ENCODE measurements around the gene KCNQ1OT1.

KCNQ1OT1 gene

DNA sequence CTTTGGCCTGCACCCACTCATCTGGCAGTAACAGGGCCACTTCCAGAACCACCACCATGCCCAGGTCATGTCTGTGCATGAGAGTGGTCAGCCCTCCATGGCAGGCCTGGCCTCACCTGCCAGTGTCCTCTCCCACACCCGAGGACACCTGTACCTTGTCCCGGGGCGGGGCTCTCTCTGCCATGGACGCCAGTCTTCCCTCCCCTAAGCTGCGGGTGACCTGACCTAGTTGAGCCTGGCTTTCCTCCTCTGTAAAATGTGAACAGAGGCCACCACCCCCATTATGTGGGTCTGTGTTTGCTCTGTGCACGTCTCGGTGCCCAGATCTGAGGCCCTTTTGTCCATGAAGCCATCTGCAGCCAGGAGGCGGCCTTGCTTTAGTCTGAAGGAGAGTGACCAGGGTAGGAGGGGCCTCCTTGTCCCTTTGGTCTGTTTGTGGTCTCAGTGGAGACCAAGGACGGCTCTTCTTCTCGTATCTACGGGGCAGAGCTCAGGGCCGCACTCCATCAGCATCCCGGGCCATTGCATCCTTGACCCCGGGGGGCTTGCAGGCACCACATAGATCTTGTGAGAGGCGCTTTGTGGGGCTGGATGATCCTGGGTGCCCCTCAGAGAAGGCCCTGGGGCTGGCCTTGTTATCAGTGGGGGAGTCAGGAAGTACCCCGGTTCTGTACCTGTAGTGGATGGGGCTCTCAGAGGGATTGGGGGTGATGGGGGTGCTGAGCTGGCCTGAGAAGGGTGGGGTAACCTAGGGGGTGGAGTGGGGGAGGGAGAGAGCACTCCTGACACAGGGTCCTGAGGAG, 133.4 kb downstream of the KCNQ1OT1 start:
- DNase-seq = no peak

DNA sequence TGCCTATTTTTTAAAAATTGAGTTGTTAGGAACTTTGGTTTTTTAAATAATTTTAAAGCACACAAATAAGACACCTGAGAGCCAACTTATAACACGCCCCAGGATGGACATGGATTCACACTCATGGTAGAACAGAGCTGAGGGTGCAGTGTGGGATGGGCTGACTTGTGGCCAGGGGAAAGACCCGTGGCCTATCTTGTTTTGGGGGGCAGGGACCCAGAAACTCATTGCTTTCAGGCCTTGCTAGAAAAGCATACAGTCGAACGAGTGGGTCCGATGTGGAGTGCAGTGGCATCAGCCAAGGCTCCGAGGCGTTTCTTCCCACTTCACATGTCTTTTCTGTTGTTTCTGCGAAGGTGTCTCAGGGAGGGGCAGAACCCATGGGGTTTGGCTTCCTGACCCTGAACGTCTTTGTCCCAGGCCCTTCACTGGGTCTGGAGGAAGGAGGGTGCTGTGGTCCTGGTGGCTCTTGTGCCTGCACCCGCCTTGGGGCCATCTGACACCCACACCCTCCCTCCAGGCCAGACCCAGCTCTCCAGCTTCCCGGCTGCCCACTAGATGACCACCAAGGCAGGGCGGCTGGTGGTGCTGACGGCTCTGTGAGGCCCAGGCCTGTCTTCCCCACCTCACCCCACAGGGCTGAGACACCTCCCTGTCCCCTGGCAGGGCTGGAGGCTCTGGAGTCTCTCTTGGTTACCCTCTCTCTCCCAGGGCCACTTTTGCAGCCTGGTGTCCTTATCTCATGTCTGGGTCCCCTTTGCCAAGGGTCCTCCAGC, 134.2 kb downstream of the KCNQ1OT1 start:
- no peak for DNase-seq

DNA sequence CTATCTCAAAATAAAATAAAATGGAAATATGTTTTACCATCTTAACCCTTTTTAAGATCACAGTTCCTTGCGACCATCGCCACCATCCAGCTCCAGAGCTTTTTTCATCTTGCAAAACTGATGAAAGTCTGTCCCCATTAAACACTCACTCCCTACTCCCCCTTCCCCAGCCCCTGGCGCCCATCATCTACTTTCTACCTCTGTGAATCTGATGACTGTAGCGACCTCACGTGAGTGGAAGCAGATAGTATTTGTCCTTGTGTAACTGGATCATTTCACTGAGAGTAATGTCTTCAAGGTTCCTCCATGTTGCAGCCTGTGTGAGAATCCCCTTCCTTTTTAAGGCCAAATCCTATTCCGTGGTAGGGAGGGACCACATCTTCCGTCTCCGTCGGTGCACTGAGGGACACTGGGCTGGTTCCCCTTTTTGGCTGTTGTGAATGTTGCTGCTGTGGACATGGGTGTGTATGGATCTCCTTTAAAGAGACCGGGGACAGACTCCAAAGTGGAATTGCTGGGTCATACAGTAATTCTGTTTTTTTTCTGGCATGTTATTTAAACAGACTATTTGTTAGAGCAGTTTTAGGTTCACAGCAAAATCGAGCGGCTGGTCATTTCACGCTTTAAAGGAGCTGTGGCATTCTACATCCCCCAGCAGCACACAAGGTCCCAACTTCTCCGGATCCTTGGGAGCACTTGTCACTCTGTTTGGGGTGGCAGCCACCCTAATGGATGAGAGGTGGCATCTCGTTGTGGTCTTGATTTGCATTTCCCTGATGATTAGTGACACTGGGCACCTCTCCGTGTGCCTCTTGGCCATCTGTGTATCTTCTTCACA, 135.0 kb downstream of the KCNQ1OT1 start:
- DNase-seq = no peak

DNA sequence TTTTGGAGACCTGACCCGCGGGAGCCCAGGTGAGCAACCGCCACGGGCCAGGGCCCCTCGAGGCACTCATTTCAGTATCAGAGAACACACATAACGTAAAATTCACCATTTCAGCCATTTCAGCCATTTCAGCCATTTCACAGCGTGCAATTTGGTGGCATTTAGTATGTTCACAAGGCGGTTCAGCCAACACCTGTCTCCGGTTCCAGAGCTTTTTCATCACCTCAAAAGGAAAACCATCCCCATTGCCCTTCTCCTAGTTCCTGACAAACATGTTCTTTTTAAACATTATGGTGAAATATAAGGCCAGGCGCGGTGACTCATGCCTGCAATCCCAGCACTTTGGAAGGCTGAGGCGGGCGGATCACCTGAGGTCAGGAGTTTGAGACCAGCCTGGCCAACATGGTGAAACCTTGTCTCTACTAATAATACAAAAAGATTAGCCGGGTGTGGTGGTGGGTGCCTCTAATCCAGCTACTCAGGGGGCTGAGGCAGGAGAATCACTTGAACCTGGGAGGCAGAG, 135.7 kb downstream of the KCNQ1OT1 start:
- no peak for DNase-seq

DNA sequence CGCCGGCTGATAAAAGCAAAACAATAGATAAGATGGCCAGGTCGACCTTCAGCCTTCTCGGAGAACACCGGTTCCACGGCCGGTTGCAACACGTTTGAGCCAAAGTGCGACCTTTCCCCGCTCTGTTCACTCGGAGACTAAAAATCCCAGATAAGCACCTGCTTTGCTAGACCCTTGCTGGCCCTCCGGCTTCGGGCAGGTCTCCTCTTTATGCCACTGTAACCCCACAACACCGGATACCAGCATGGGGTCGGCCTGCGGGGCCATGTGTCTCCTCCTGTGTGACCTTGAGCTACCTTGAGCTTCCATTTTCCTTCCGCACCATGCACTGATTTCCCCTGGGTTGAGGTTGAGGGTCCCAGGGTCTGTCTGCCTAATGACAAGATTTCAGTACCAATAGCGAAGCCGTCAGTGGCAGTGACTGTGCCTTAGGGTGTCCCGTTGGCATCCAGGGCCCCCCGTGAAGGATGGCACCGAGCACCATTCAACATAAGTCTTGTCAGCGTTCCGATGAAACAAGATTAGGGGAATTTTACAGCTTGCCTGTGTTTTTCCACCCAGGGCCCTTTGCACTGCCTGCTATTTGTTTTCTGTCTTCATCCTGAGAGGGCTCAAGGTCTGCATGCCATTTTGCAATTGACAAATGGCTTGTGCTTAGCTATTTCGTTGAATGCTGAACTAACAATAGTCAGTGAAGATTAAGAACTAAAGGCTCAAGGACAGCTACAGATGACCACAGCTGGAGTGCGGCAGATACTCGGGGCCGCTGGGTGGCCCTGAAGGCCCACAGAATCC, 136.4 kb downstream of the KCNQ1OT1 start:
- DNase-seq = no peak

DNA sequence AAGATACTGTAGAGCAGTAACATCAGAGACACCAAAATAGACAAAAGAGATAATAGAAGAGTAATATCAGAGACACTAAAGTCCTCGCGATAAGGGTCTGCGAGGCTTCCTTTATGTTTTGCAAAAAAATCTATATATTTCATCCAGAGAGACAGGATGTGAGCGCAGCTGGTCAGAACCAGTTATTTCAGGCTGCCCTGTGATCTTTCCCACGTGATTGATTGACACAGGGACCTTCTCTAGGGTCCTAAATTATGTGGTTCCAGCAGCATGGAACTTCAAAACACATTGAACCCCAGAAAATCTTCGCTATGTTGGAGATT, 136.9 kb downstream of the KCNQ1OT1 start:
- no peak for DNase-seq

DNA sequence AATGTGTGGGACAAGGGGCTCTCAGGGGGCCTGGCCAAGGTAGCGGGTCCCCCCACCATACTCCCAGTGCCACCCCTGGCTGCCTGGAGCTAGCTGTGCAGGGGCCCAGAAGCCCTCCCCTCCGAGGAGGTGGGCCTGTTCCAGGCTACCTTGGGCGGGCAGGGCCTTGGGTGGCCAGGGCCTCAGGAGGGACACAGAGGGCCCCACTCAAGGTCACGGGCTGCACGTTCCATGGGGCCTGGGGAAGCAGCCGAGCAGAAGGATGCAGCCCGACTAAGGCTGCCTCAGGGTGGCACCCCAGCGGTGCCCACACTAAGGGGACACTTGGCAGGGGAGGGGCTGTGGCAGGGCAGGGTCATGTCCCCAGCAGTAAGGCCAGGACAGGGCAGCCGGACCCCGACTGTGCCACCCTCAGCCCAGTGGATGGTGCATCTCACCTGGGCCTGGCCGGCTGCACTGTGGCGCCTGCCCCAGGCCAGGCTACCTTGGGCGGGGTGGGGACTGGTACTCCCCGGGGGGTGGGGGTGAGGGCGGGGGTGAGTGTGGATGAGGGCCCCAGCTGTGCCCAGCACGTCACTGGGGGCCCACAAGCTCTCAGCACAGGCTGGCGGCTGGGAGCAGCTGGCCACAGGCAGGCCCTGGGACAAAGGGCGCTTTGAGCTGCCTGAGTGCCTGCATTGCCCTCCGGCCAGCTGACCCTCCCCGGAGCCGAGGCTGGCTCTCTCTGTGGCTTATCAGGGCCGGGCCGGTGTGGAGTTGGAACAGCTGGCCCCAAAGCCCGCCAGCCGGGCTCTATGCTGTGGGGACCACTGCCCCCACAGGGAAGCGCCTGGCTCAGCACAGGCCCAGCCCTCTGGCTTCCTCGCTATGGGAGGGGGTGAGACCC, 137.9 kb downstream of the KCNQ1OT1 start:
- DNase-seq = no peak

DNA sequence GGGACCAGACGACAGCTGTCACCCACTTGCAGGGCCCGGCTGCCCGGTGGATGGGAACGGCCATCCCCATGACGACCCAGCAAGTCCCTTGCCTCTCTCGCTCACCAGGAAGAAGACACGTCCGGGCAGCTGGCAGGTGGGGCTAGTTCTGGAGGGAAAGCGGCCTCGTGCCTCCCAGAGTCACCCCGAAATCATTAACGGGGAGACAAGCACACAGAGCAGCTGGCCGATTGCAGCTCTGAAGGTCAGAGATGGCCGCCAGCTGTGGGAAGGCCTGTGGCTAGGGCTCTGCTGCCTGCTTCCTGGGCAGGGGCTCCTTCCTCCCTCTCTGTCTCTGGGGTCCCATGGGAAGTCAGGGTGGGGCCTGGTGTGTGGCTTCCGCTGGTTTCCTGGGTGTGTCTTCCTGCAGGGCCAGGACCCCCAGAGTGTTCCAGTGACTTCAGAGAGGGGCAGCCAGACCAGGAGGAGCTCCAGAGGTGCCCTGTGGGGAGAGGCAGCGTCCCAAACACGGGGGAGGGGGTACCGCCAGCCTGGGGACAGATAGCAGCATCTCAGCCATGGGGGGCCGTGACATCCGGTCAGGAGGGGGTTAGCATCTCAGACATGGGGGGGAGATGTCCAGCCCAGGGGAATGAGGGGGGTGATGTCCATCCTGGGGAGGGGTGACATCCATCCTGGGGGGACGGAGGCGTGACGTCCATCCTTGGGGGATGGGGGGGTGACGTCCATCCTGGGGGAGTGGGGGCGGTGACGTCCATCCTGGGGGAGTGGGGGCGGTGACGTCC, 140.1 kb downstream of the KCNQ1OT1 start:
- no peak for DNase-seq

DNA sequence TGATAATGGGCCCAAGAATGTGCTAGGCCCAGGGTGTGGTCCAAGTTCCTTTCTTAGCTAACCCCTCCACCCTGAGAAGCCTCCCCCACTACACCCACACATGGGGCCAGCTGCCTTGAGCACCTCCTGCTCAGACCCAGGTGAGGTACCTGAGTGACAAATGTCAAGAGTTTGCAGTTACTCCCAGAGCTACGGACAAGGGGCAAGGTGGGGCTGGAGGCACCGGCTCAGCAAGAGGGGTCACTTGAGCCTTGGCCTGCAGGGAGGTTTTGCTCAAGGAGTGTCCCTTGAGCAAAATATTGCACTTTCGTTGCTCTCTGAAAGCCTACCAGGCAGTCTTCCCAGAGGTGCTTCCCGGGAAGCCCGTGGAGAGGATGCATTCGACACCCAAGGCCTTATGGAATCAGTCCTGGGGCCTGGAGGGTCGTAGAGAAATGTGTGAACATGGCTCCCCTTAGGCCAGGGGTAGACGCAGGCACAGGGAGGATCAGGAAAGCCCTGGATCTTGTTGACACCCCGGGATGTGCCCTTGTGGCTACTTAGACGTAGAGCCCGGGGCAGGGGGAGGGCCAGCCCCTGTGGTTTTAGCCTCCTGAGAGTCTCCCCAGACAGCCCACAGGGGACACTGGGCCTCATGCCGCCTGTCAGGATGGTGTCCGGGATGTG, 140.8 kb downstream of the KCNQ1OT1 start:
- DNase-seq = no peak

DNA sequence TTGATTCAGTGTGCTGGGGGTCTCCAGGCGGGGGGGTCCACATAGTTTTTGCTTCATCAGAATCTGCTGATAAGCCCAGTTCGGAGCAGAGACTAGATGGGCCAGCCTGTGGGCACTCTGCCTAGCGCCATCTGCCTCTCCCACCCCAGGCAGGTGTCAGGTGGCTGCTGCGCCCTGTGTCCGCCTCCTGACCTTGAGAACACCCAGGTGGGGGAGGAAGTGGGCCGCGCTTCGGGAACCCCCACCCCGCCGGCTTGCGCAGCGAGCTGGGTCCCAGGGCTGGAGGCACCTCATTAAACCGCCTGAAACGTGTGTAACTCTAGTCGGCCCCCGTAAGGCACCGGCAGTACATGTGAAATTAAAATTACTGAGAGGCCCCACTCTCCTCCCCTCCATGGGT, 141.4 kb downstream of the KCNQ1OT1 start:
- DNase-seq = no peak

All from NCI-H2227 treated with DMSO at 0.1 percent for 48 hours (cell line).